ENCODE measurements around the gene IL17RD. TPM values are rescaled to one million over a fixed set of nuclear protein-coding genes. Genes with fewer than 3 reads are reported as not detected.

The IL17RD gene
- total and polyA plus RNA-seq, 9 of the 15 experiments (the other 6 are each of a cell fraction or from before 2014, with no cell fraction given): under 0.01 to 0.09 (median 0.04) TPM; not detected in 4

DNA sequence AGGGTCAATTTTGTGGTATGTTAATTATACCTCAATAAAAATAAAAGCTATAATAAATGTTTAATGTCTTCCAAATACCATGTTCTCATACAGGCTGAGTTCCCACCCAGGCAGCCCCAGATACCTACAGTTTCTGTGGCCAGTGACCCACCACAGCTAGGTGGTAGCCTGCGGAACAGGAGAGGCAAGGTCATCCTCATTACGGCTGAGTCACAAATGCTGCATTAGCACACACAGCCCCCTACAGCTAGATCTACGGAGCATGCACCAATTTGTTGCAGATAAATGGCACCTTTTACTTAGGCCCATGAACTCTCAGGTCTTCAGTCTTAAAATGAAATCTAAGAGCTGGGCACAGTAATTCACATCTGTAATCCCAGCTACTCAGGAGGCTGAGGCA, 99.6 kb downstream of the IL17RD start:
- TF ChIP-seq, protein P1, sequence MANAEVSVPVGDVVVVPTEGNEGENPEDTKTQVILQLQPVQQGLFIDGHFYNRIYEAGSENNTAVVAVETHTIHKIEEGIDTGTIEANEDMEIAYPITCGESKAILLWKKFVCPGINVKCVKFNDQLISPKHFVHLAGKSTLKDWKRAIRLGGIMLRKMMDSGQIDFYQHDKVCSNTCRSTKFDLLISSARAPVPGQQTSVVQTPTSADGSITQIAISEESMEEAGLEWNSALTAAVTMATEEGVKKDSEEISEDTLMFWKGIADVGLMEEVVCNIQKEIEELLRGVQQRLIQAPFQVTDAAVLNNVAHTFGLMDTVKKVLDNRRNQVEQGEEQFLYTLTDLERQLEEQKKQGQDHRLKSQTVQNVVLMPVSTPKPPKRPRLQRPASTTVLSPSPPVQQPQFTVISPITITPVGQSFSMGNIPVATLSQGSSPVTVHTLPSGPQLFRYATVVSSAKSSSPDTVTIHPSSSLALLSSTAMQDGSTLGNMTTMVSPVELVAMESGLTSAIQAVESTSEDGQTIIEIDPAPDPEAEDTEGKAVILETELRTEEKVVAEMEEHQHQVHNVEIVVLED (CRISPR knock-in tag; IDR thresholded peaks at IDR 0.05): no peak
- TF ChIP-seq RAD21 (CRISPR knock-in tag; conservative IDR thresholded peaks at IDR 0.05 in 1 of 2, IDR thresholded peaks at IDR 0.05 in 1 of 2): peak in 1 of 2 experiments; percentile 13; a peak in 1 of 4 replicates
- no peak for TF ChIP-seq HNRNPH1 (optimal IDR thresholded peaks at IDR 0.05; ENCODE audit: low read depth, low read length)
- no peak for TF ChIP-seq SIX5 (IDR thresholded peaks at IDR 0.05; ENCODE audit: borderline replicate concordance in 1 of 2, insufficient read depth in 1 of 2, low read depth in 1 of 2, low read length in 2 of 2)
- TF ChIP-seq MECOM (CRISPR knock-in tag; IDR thresholded peaks at IDR 0.05): no peak
- ChIA-PET POLR2A (interaction anchor here (0.6 kb wide), 3 partner anchors 11 to 179 kb away, joined by 3 to 5 read pairs (median 3); no protein-coding TSS in a partner anchor), CTCF (ENCODE audit: low intra/inter-chr PET ratio) (no interaction called here)
- no peak for FAIRE-seq
- DNase-seq (ENCODE audit: extremely low read depth in 1 of 4, low spot score in 3 of 4): no peak
- H3K4me3 ChIP-seq: no peak overlapping the region
- H3K4me2 ChIP-seq (ENCODE audit: insufficient read depth, low read length): no peak overlapping the region
- H3K9me3 ChIP-seq (replicated peaks; ENCODE audit: control insufficient read depth, insufficient read depth, low read depth, low read length): no peaks in the 10 kb centered on the region
- BruUV-seq (replicated peaks): no TSS peak
- H3K27ac ChIP-seq (ENCODE audit: extremely low read depth, low read depth, low read length): no peak overlapping the region
- 0 out of 3 replicates have a peak, but pooled peaks have one; percentile 27 for ATAC-seq
- no peaks in the 10 kb centered on the region for H3K36me3 ChIP-seq (ENCODE audit: control insufficient read depth, insufficient read depth, low read length)
- no peaks in the 10 kb centered on the region for H3K79me2 ChIP-seq (ENCODE audit: control insufficient read depth, insufficient read depth, low read length)
- 11% methylated on average over 3 of the region's 3 CpGs for WGBS (ENCODE audit: insufficient coverage, low coverage, missing lambda C conversion rate)
- in situ Hi-C loops (cut with MboI) (no loop called here), intact Hi-C loops (cut with micrococcal nuclease) (no loop called here)
- H3K4me1 ChIP-seq (replicated peaks in 1 of 2; ENCODE audit: control insufficient read depth in 2 of 2, insufficient read depth in 2 of 2, low read length in 2 of 2): peaks cover 5 to 6% of the 10 kb centered on the region in 2 experiments
- no peak overlapping the region for H3K9ac ChIP-seq (ENCODE audit: insufficient read depth in 1 of 2, low read depth in 2 of 2, low read length in 2 of 2)
- H3K27me3 ChIP-seq (ENCODE audit: control insufficient read depth in 2 of 2, insufficient read depth in 2 of 2, low read length in 2 of 2): no peaks in the 10 kb centered on the region
- no peaks in the 10 kb centered on the region for H3K9me1 ChIP-seq (ENCODE audit: control insufficient read depth, insufficient read depth, low read length)
- H2AFZ ChIP-seq (ENCODE audit: low read depth, low read length): no peak overlapping the region
- no peaks in the 10 kb centered on the region for H4K20me1 ChIP-seq (replicated peaks; ENCODE audit: control insufficient read depth, insufficient read depth, low read length)

All from K562 (cell line).